Spleen (tissue), 7 donors: ENCODE data around the gene OXER1.

ENCODE experiments used
- POLR2A ChIP-seq, 3 donors: fragments of 450-650 bp; IDR thresholded peaks; one replicate each; pipeline ENCODE4 v1.5.1; 2017; ENCODE audit warnings: antibody characterized with exemption in 3 of 3, mild to moderate bottlenecking in 1 of 3
- POLR2AphosphoS5 ChIP-seq, 3 donors: sonication (generic); formaldehyde crosslinking; IDR thresholded peaks; one replicate each; pipeline ENCODE4 v1.5.1; 2017; ENCODE audit warnings: antibody characterized with exemption in 3 of 3
- TF ChIP-seq, protein P1 (sequence below), 11 experiments: fragments of 200-600 bp in 7 of 11; fragments of 450-650 bp in 4 of 11; sonication (generic) in 4 of 11; IDR thresholded peaks in 8 of 11; conservative IDR thresholded peaks in 3 of 11; 1 replicate in 7 of 11; 2 replicates in 4 of 11; pipeline versions ENCODE4 v1.4.0 to v1.8.0; 2016 to 2021; ENCODE audit warnings: antibody characterized with exemption in 11 of 11, inconsistent platforms in 4 of 11, mild to moderate bottlenecking in 1 of 11
- donor health status: DM: no; HTN: no; CAD: no; lungs with moderate emphysema.
- donor health status: DM: no; HTN: no; CAD: no.
- donor health status: DM: no; HTN: no; CAD: no.

DNA sequence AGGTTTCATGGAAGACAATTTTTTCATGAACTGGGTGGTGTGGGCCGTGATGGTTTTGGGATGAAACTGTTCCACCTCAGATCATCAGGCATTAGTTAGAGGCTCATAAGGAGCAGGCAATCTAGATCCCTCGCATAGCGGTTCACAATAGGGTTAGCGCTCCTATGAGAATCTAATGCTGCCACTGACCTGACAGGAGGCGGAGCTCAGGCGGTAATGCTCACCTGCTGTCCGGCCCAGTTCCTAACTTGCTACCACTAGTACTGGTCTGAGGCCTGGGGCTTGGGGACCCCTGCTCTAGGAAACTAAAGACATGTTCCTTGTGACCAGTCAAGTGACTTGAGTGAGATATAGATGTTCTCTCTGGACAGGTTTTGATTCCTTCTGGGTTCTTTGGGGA, 49.2 kb downstream of the OXER1 start:
- no peak for TF ChIP-seq POLR2A (IDR thresholded peaks at IDR 0.05)
- TF ChIP-seq, protein P1, sequence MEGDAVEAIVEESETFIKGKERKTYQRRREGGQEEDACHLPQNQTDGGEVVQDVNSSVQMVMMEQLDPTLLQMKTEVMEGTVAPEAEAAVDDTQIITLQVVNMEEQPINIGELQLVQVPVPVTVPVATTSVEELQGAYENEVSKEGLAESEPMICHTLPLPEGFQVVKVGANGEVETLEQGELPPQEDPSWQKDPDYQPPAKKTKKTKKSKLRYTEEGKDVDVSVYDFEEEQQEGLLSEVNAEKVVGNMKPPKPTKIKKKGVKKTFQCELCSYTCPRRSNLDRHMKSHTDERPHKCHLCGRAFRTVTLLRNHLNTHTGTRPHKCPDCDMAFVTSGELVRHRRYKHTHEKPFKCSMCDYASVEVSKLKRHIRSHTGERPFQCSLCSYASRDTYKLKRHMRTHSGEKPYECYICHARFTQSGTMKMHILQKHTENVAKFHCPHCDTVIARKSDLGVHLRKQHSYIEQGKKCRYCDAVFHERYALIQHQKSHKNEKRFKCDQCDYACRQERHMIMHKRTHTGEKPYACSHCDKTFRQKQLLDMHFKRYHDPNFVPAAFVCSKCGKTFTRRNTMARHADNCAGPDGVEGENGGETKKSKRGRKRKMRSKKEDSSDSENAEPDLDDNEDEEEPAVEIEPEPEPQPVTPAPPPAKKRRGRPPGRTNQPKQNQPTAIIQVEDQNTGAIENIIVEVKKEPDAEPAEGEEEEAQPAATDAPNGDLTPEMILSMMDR (IDR thresholded peaks at IDR 0.05 in 8 of 11, conservative IDR thresholded peaks at IDR 0.05 in 3 of 11) = no peak
- no peak for TF ChIP-seq POLR2AphosphoS5 (IDR thresholded peaks at IDR 0.05)
